IMR-90 (cell line): ENCODE results near the gene TBC1D22A. TPM values are rescaled to one million over a fixed set of nuclear protein-coding genes. Genes with fewer than 3 reads are reported as not detected.

Source experiments
- ATAC-seq: fragments of 200-7000 bp; cut with Tn5 transposase; 2 replicates; pipeline ENCODE4 v1.9.1; 2020; ENCODE audit warnings: low read depth, mild to moderate bottlenecking, moderate library complexity
- BruUV-seq: library from RNA; stranded (reverse); fragments of 400-500 nt; replicated peaks from 2 replicates; lab custom pipeline; 2021; lab: Mats Ljungman, UMichigan
- CTCF ChIA-PET: fragments of 300-600 bp; formaldehyde crosslinking; extraction: SDS; loops from one replicate; lab custom pipeline; 2021; ENCODE audit warnings: antibody characterized with exemption; lab: Yijun Ruan, JAX
- POLR2A ChIA-PET: fragments of 300-600 bp; sonication (Branson Sonifier 250); formaldehyde crosslinking; loops from one replicate; lab custom pipeline; 2022; ENCODE audit warnings: antibody characterized with exemption; ENCODE audit not compliant: unreplicated experiment; lab: Charles Lee
- DNase-seq: peaks from one replicate; pipeline ENCODE4 v3.0.0; 2013
- H2AFZ ChIP-seq: replicated peaks from 2 replicates; pipeline ENCODE3; 2013; ENCODE audit warnings: low read length, mild to moderate bottlenecking; ENCODE audit not compliant: poor library complexity
- H2AK5ac ChIP-seq: 2 replicates; pipeline ENCODE4 v1.6.1; 2013; ENCODE audit warnings: low read depth, low read length, inconsistent platforms
- H2AK9ac ChIP-seq: replicated peaks from 2 replicates; pipeline ENCODE3; 2013; ENCODE audit warnings: mild to moderate bottlenecking, low read depth, low read length, moderate library complexity; ENCODE audit not compliant: poor library complexity
- H2BK120ac ChIP-seq: 2 replicates; pipeline ENCODE4 v1.6.1; 2013; ENCODE audit warnings: low read depth, low read length, inconsistent platforms
- H2BK15ac ChIP-seq: 3 replicates; pipeline ENCODE4 v1.6.1; 2013; ENCODE audit warnings: low read depth, low read length, inconsistent platforms
- H2BK20ac ChIP-seq: 2 replicates; pipeline ENCODE4 v1.6.1; 2013; ENCODE audit warnings: low read depth, mild to moderate bottlenecking, inconsistent platforms, low read length, moderate library complexity
- H2BK5ac ChIP-seq: 2 replicates; pipeline ENCODE4 v1.6.1; 2013; ENCODE audit warnings: mild to moderate bottlenecking, low read depth, low read length, inconsistent platforms; ENCODE audit not compliant: poor library complexity, severe bottlenecking
- H3K14ac ChIP-seq: replicated peaks from 2 replicates; pipeline ENCODE4 v1.6.1; 2013; ENCODE audit warnings: low read depth, low read length, inconsistent platforms
- H3K18ac ChIP-seq: 2 replicates; pipeline ENCODE4 v1.6.1; 2013; ENCODE audit warnings: low read depth, low read length, control low read depth
- H3K23ac ChIP-seq: 2 replicates; pipeline ENCODE4 v1.6.1; 2013; ENCODE audit warnings: low read depth, low read length, inconsistent platforms
- H3K27ac ChIP-seq: 2 replicates; pipeline ENCODE4 v1.5.1; 2013; ENCODE audit warnings: mild to moderate bottlenecking, control low read depth, low read length; ENCODE audit not compliant: insufficient read depth
- H3K27me3 ChIP-seq: 2 replicates; pipeline ENCODE4 v1.6.1; 2013; ENCODE audit warnings: low read length; ENCODE audit not compliant: control insufficient read depth, insufficient read depth
- H3K36me3 ChIP-seq: 2 replicates; pipeline ENCODE4 v1.6.1; 2013; ENCODE audit warnings: low read length, mixed read lengths; ENCODE audit not compliant: control insufficient read depth, insufficient read depth
- H3K4ac ChIP-seq: 2 replicates; pipeline ENCODE4 v1.6.1; 2013; ENCODE audit warnings: low read depth, low read length, inconsistent platforms
- H3K4me1 ChIP-seq: 2 replicates; pipeline ENCODE4 v1.6.1; 2013; ENCODE audit warnings: low read length, mixed read lengths; ENCODE audit not compliant: control insufficient read depth, insufficient read depth
- H3K4me2 ChIP-seq: 2 replicates; pipeline ENCODE4 v1.6.1; 2013; ENCODE audit warnings: low read depth, mild to moderate bottlenecking, control low read depth, low read length, moderate library complexity
- H3K4me3 ChIP-seq: 2 replicates; pipeline ENCODE4 v1.5.1; 2013; ENCODE audit warnings: low read depth, mild to moderate bottlenecking, control low read depth, low read length, moderate library complexity; ENCODE audit not compliant: insufficient read depth
- H3K56ac ChIP-seq: 2 replicates; pipeline ENCODE4 v1.6.1; 2013; ENCODE audit warnings: low read length, inconsistent platforms; ENCODE audit not compliant: insufficient read depth; ENCODE audit errors: extremely low read depth
- H3K79me1 ChIP-seq, 2 experiments: 2 replicates each; pipeline ENCODE4 v1.6.1; 2013; ENCODE audit warnings: low read length in 2 of 2, inconsistent platforms in 1 of 2, low read depth in 1 of 2
- H3K9ac ChIP-seq: 2 replicates; pipeline ENCODE4 v1.6.1; 2013; ENCODE audit warnings: low read depth, low read length, control low read depth
- H3K9me1 ChIP-seq: 2 replicates; pipeline ENCODE4 v1.6.1; 2013; ENCODE audit warnings: low read length, inconsistent platforms; ENCODE audit not compliant: insufficient read depth
- H3K9me3 ChIP-seq: 2 replicates; pipeline ENCODE4 v1.6.1; 2013; ENCODE audit warnings: low read length; ENCODE audit not compliant: control insufficient read depth, insufficient read depth
- H4K20me1 ChIP-seq: 2 replicates; pipeline ENCODE4 v1.6.1; 2013; ENCODE audit warnings: low read length, inconsistent platforms; ENCODE audit not compliant: insufficient read depth
- H4K5ac ChIP-seq: 2 replicates; pipeline ENCODE4 v1.6.1; 2013; ENCODE audit warnings: mild to moderate bottlenecking, low read depth, low read length, control low read depth
- H4K8ac ChIP-seq, 2 experiments: 2 replicates each; pipeline ENCODE4 v1.6.1; 2013; ENCODE audit warnings: low read depth in 2 of 2, low read length in 2 of 2, control low read depth in 1 of 2, inconsistent platforms in 1 of 2
- H4K91ac ChIP-seq: 2 replicates; pipeline ENCODE4 v1.6.1; 2013; ENCODE audit warnings: low read depth, low read length, inconsistent platforms; ENCODE audit not compliant: insufficient read depth
- BHLHE40 ChIP-seq: fragments of 150-350 bp; IDR thresholded peaks from 2 replicates; pipeline ENCODE4 v1.6.1; 2016; ENCODE audit warnings: mild to moderate bottlenecking, low read depth, low read length
- CEBPB ChIP-seq: IDR thresholded peaks from 2 replicates; pipeline ENCODE4 v1.6.1; 2012; ENCODE audit warnings: low read depth, low read length, improper control_type of control experiment
- CHD1 ChIP-seq: IDR thresholded peaks from 2 replicates; pipeline ENCODE4 v1.6.1; 2012; ENCODE audit warnings: low read depth, low read length, improper control_type of control experiment
- CTCF ChIP-seq: conservative IDR thresholded peaks from 2 replicates; pipeline ENCODE4 v1.5.1; 2012; ENCODE audit warnings: mild to moderate bottlenecking, low read depth, low read length, improper control_type of control experiment
- ELK1 ChIP-seq: fragments of 150-350 bp; IDR thresholded peaks from 2 replicates; pipeline ENCODE4 v1.6.1; 2016; ENCODE audit warnings: low read depth, mild to moderate bottlenecking, low read length, moderate library complexity, borderline replicate concordance
- FOS ChIP-seq: fragments of 150-350 bp; IDR thresholded peaks from 2 replicates; pipeline ENCODE4 v1.6.1; 2016; ENCODE audit warnings: low read depth, low read length
- MAFK ChIP-seq: IDR thresholded peaks from 2 replicates; pipeline ENCODE4 v1.6.1; 2012; ENCODE audit warnings: low read depth, low read length, improper control_type of control experiment
- MAZ ChIP-seq: IDR thresholded peaks from 2 replicates; pipeline ENCODE4 v1.6.1; 2012; ENCODE audit warnings: low read depth, mild to moderate bottlenecking, low read length, improper control_type of control experiment, moderate library complexity, borderline replicate concordance
- MXI1 ChIP-seq: IDR thresholded peaks from 2 replicates; pipeline ENCODE4 v1.6.1; 2012; ENCODE audit warnings: low read depth, mild to moderate bottlenecking, low read length, moderate library complexity, borderline replicate concordance
- NFE2L2 ChIP-seq: fragments of 150-350 bp; IDR thresholded peaks from 2 replicates; pipeline ENCODE4 v1.6.1; 2016; ENCODE audit warnings: low read depth, mild to moderate bottlenecking, low read length
- RCOR1 ChIP-seq: IDR thresholded peaks from 2 replicates; pipeline ENCODE4 v1.6.1; 2012; ENCODE audit warnings: mild to moderate bottlenecking, low read length, improper control_type of control experiment; ENCODE audit not compliant: insufficient replicate concordance
- RFX5 ChIP-seq: IDR thresholded peaks from 2 replicates; pipeline ENCODE4 v1.8.0; 2012; ENCODE audit warnings: low read depth, mild to moderate bottlenecking, low read length, moderate library complexity
- SMC3 ChIP-seq: fragments of 150-350 bp; IDR thresholded peaks from 2 replicates; pipeline ENCODE4 v1.6.1; 2016; ENCODE audit warnings: low read depth, mild to moderate bottlenecking, antibody characterized with exemption, low read length, moderate library complexity
- WGBS, 2 experiments: methylation state at CpG; one replicate each; pipeline versions ENCODE4 v1.1.5 to v1.1.7; 2013; ENCODE audit warnings: missing lambda C conversion rate in 2 of 2; ENCODE audit not compliant: insufficient read length in 1 of 2; ENCODE audit errors: extremely low coverage in 2 of 2; 5-methylcytosine and 5-hydroxymethylcytosine counted together
- dilution Hi-C: fragments of 300-500 bp; cut with HindIII; formaldehyde crosslinking; loops from one replicate; pipeline ENCODE4 v1.14.3; 2018; ENCODE audit warnings: low sequenced_read_pairs; ENCODE audit not compliant: unreplicated experiment
- in situ Hi-C: fragments of 300-500 bp; cut with MboI; formaldehyde crosslinking; loops from 3 replicates; pipeline ENCODE4 v1.14.3; 2019; ENCODE audit warnings: low sequenced_read_pairs, inconsistent platforms, mixed read lengths
- intact Hi-C: fragments of 100-400 bp; cut with micrococcal nuclease; formaldehyde crosslinking; loops from 2 replicates; pipeline ENCODE4 v1.10.0; 2022
- polyA plus RNA-seq, 3 experiments: library from polyadenylated mRNA; depleted of rRNA; stranded (reverse); fragments of >200 nt; gene quantifications; 2 replicates each; pipeline ENCODE4 v1.2.3, GENCODE V29; 2012; ENCODE audit warnings: low replicate concordance in 1 of 3
- total RNA-seq: library from RNA; depleted of rRNA; stranded (reverse); fragments of >200 nt; gene quantifications from 2 replicates; pipeline ENCODE4 v1.2.3, GENCODE V29; 2012
- TF ChIP-seq, protein P1 (sequence below): fragments of 150-350 bp; IDR thresholded peaks from 2 replicates; pipeline ENCODE4 v1.6.1; 2017; ENCODE audit warnings: mild to moderate bottlenecking, antibody characterized with exemption, low read length, low read depth

The TBC1D22A gene
- total and polyA plus RNA-seq, 2 of the 4 experiments (the other 2 are of a cell fraction): 9.0 to 16.7 TPM

DNA sequence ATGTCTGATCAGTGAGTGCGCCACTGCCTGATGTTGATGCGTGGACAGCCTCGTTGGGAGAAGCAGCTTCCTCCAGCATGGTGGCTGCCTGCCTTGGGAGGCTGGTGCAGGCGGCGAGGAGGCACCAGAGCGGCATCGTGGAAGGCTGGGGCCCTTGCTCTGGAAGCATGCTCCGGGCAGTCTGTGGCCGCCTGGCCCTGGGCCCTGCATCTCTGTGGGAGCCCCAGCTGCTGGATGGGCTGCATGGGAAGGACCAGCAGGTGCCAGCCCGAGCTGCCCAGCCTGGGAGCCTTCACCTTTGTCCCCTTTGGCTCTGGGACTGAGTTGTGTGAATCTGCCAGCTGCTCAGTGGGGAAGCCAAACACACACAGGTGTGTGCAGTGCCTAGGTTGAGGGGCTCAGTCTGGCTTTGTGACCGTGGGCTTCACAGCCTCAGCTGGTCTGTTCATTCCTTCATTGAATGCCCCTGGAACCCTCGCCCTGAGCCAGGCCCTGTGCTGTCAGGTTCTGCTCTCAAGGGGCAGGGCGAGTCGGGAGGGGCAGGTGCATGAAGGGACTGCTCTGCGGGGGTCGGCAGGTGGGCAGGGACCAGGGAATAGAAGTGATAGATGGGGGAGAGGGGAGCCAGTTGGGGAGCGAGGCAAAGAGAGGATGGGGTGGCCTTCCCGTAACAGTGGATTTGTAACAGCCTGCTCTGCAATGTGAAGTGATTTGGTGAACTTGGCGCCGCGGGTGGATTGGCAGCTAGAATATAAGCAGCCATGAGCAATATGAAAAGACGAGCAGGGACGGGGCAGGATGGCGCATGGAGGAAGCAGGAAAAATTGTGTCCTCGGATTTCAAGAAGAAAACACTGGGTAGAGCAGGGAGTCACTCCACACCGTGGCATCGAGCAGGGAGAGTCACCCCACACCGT is 354.2 kb downstream of the TBC1D22A start:
- Histone ChIP-seq H3K27me3 (no peaks in the 10 kb centered on the region), H2AK9ac (no peak overlapping the region), H2AFZ (no peak overlapping the region), H2BK15ac (no peak overlapping the region), H3K14ac (no peak overlapping the region), H3K9me1 (peaks cover 7% of the 10 kb centered on the region; the same call in 1 of the 2 replicates), H3K18ac (no peak overlapping the region), H3K4me1 (peaks cover 5% of the 10 kb centered on the region), H3K9ac (no peak overlapping the region), H3K4me3 (no peak overlapping the region), H4K8ac (no peak overlapping the region), H4K5ac (no peak overlapping the region), H3K27ac (no peak overlapping the region), H3K36me3 (peaks cover 2% of the 10 kb centered on the region; the same call in 1 of the 2 replicates), H2BK120ac (no peak overlapping the region), H4K91ac (no peak overlapping the region), H2BK20ac (no peak overlapping the region), H2AK5ac (no peak overlapping the region), H3K9me3 (no peaks in the 10 kb centered on the region), H3K56ac (no peak overlapping the region), H4K20me1 (no peaks in the 10 kb centered on the region; the same call in 1 of the 2 replicates), H3K4ac (no peak overlapping the region), H3K4me2 (no peak overlapping the region), H3K23ac (no peak overlapping the region), H3K79me1 (no peaks in the 10 kb centered on the region), H2BK5ac (no peak overlapping the region)
- dilution Hi-C loops (no loop called here), intact Hi-C loops (no loop called here), in situ Hi-C loops (no loop called here)
- DNase-seq: no peak
- BruUV-seq: no TSS peak
- 95% methylated on average over 8 of the region's 28 CpGs; no CpG with 5 or more reads in 1 of the 2 experiments for WGBS, 2 experiments
- no peak for ATAC-seq
- TF ChIP-seq RCOR1 (no peak), SMC3 (no peak), ELK1 (no peak), MAZ (no peak), RFX5 (no peak), NFE2L2 (no peak), MXI1 (no peak), CEBPB (no peak), CHD1 (no peak), CTCF (no peak), MAFK (no peak), BHLHE40 (no peak), FOS (no peak)
- TF ChIP-seq, protein P1, sequence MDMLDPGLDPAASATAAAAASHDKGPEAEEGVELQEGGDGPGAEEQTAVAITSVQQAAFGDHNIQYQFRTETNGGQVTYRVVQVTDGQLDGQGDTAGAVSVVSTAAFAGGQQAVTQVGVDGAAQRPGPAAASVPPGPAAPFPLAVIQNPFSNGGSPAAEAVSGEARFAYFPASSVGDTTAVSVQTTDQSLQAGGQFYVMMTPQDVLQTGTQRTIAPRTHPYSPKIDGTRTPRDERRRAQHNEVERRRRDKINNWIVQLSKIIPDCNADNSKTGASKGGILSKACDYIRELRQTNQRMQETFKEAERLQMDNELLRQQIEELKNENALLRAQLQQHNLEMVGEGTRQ: no peak
- CTCF ChIA-PET: no interaction called here
- POLR2A ChIA-PET: no interaction called here
